Hepatocyte (in vitro differentiated cells): Measurements from ENCODE around the gene CACNA1C. TPM values are rescaled to one million over a fixed set of nuclear protein-coding genes. Genes with fewer than 3 reads are reported as not detected.

Experiments
- DNase-seq: peaks from one replicate; pipeline ENCODE4 v3.0.0-alpha.2; 2016; ENCODE audit warnings: low spot score
- H2AFZ ChIP-seq: fragments of 200-600 bp; sonication (generic); 2 replicates; pipeline ENCODE4 v1.6.0; 2016; ENCODE audit warnings: antibody characterized with exemption, mild to moderate bottlenecking
- H3K27ac ChIP-seq: fragments of 200-600 bp; sonication (generic); 2 replicates; pipeline ENCODE4 v1.5.1; 2016; ENCODE audit warnings: mild to moderate bottlenecking
- H3K27me3 ChIP-seq: fragments of 200-600 bp; sonication (generic); 2 replicates; pipeline ENCODE4 v1.6.1; 2016
- H3K36me3 ChIP-seq: fragments of 200-600 bp; sonication (generic); replicated peaks from 2 replicates; pipeline ENCODE4 v1.5.1; 2016; ENCODE audit warnings: low read depth; ENCODE audit not compliant: insufficient read depth
- H3K4me1 ChIP-seq: fragments of 200-600 bp; sonication (generic); 2 replicates; pipeline ENCODE4 v1.5.1; 2016; ENCODE audit warnings: mild to moderate bottlenecking, moderate library complexity; ENCODE audit not compliant: insufficient read depth
- H3K4me2 ChIP-seq: fragments of 200-600 bp; sonication (generic); 2 replicates; pipeline ENCODE4 v1.6.0; 2016
- H3K4me3 ChIP-seq: fragments of 200-600 bp; sonication (generic); 2 replicates; pipeline ENCODE4 v1.5.1; 2016; ENCODE audit warnings: mild to moderate bottlenecking
- H3K79me2 ChIP-seq: fragments of 200-600 bp; sonication (generic); 2 replicates; pipeline ENCODE4 v1.6.0; 2017; ENCODE audit warnings: mild to moderate bottlenecking
- H3K9me2 ChIP-seq: fragments of 200-600 bp; sonication (generic); replicated peaks from 2 replicates; pipeline ENCODE4 v1.6.0; 2017; ENCODE audit warnings: mild to moderate bottlenecking; ENCODE audit not compliant: insufficient read depth
- H3K9me3 ChIP-seq: fragments of 200-600 bp; sonication (generic); 2 replicates; pipeline ENCODE4 v1.5.1; 2016; ENCODE audit warnings: low read depth, mild to moderate bottlenecking
- H4K20me1 ChIP-seq: fragments of 200-600 bp; sonication (generic); 2 replicates; pipeline ENCODE4 v1.6.0; 2016; ENCODE audit warnings: mild to moderate bottlenecking; ENCODE audit not compliant: insufficient read depth, poor library complexity, severe bottlenecking
- CTCF ChIP-seq: fragments of 200-600 bp; sonication (generic); IDR thresholded peaks from 2 replicates; pipeline ENCODE4 v1.5.1; 2016; ENCODE audit warnings: antibody characterized with exemption, mild to moderate bottlenecking; ENCODE audit not compliant: poor library complexity
- EZH2 ChIP-seq: fragments of 200-600 bp; sonication (generic); IDR thresholded peaks from 2 replicates; pipeline ENCODE4 v1.6.1; 2016; ENCODE audit warnings: antibody characterized with exemption, mild to moderate bottlenecking, borderline replicate concordance
- EZH2phosphoT487 ChIP-seq: fragments of 200-600 bp; sonication (generic); IDR thresholded peaks from one replicate; pipeline ENCODE4 v1.6.1; 2018; ENCODE audit warnings: antibody characterized with exemption, mild to moderate bottlenecking, low read depth, moderate library complexity; ENCODE audit not compliant: unreplicated experiment, severe bottlenecking
- WGBS: methylation state at CpG from one replicate; pipeline ENCODE4 v1.1.6; 2016; ENCODE audit warnings: low lambda C conversion rate; ENCODE audit errors: missing lambda C conversion rate; 5-methylcytosine and 5-hydroxymethylcytosine counted together
- polyA plus RNA-seq: library from polyadenylated mRNA; unstranded; fragments of >200 nt; fragmentation: Nextera tagmentation; extraction: Ambion mirVana; gene quantifications from 2 replicates; pipeline ENCODE4 v1.2.1, GENCODE V29; 2016
- total RNA-seq: library from RNA; depleted of rRNA; stranded (reverse); fragments of >200 nt; gene quantifications from 2 replicates; pipeline ENCODE4 v1.2.3, GENCODE V29; 2014

Gene CACNA1C
- total and polyA plus RNA-seq, 2 experiments from 2014 or later: 3.2 to 4.0 TPM

GRCh38 chr12:2513141-2514037 is 460.6 kb downstream of the CACNA1C start:
- Histone ChIP-seq H2AFZ (no peak overlapping the region), H3K27ac (no peak overlapping the region), H3K9me2 (no peaks in the 10 kb centered on the region), H3K4me1 (no peaks in the 10 kb centered on the region), H3K4me3 (no peak overlapping the region), H3K79me2 (no peaks in the 10 kb centered on the region), H3K4me2 (no peak overlapping the region), H4K20me1 (no peaks in the 10 kb centered on the region), H3K27me3 (no peaks in the 10 kb centered on the region), H3K36me3 (no peaks in the 10 kb centered on the region), H3K9me3 (no peaks in the 10 kb centered on the region)
- 91% methylated on average over 11 of the region's 11 CpGs for WGBS
- TF ChIP-seq CTCF (no peak), EZH2phosphoT487 (no peak), EZH2 (no peak)
- DNase-seq: no peak

- Histone ChIP-seq H3K4me1 (no peaks in the 10 kb centered on the region), H3K36me3 (no peaks in the 10 kb centered on the region), H2AFZ (no peak overlapping the region), H3K27me3 (no peaks in the 10 kb centered on the region), H3K27ac (no peak overlapping the region), H3K79me2 (no peaks in the 10 kb centered on the region), H3K9me2 (no peaks in the 10 kb centered on the region), H3K9me3 (no peaks in the 10 kb centered on the region), H4K20me1 (no peaks in the 10 kb centered on the region), H3K4me2 (no peak overlapping the region), H3K4me3 (no peak overlapping the region)
- 80% methylated on average over 5 of the region's 5 CpGs for WGBS
- TF ChIP-seq CTCF (no peak), EZH2 (no peak), EZH2phosphoT487 (no peak)
- no peak for DNase-seq
Measured at GRCh38 chr12:2514038-2514340, 461.2 kb downstream of the CACNA1C start.

GRCh38 chr12:2520722-2521246 is 468.0 kb downstream of the CACNA1C start:
- Histone ChIP-seq H3K36me3 (no peaks in the 10 kb centered on the region), H3K27ac (no peak overlapping the region), H3K9me2 (no peaks in the 10 kb centered on the region), H3K9me3 (no peaks in the 10 kb centered on the region), H4K20me1 (no peaks in the 10 kb centered on the region), H3K4me1 (no peaks in the 10 kb centered on the region), H3K79me2 (no peaks in the 10 kb centered on the region), H3K27me3 (no peaks in the 10 kb centered on the region), H3K4me3 (no peak overlapping the region), H3K4me2 (no peak overlapping the region), H2AFZ (no peak overlapping the region)
- no peak for DNase-seq
- TF ChIP-seq EZH2phosphoT487: no peak
- no peak for TF ChIP-seq EZH2
- TF ChIP-seq CTCF: no peak
- WGBS: 87% methylated on average over 5 of the region's 5 CpGs
